ENCODE measurements around the gene MT2A.

DNA sequence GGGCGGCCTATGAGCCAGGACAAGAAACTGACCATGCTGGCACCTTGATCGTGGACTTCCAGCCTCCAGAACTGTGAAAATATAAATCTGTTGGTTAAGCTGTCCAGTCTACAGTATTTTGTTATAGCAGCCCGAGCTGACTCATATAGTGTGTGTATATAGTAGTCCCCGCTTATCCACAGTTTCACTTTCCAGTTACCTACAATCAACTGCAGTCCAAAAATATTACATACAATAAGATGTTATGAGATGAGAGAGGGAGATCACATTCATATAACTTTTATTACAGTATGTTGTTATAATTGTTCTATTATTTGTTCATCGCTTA lies 14.1 kb upstream of the MT2A start:
- TF ChIP-seq, protein P1, sequence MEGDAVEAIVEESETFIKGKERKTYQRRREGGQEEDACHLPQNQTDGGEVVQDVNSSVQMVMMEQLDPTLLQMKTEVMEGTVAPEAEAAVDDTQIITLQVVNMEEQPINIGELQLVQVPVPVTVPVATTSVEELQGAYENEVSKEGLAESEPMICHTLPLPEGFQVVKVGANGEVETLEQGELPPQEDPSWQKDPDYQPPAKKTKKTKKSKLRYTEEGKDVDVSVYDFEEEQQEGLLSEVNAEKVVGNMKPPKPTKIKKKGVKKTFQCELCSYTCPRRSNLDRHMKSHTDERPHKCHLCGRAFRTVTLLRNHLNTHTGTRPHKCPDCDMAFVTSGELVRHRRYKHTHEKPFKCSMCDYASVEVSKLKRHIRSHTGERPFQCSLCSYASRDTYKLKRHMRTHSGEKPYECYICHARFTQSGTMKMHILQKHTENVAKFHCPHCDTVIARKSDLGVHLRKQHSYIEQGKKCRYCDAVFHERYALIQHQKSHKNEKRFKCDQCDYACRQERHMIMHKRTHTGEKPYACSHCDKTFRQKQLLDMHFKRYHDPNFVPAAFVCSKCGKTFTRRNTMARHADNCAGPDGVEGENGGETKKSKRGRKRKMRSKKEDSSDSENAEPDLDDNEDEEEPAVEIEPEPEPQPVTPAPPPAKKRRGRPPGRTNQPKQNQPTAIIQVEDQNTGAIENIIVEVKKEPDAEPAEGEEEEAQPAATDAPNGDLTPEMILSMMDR (conservative IDR thresholded peaks at IDR 0.05 in 1 of 2, IDR thresholded peaks at IDR 0.05 in 1 of 2; ENCODE audit: extremely low read depth in 1 of 2, insufficient read depth in 1 of 2, low read depth in 1 of 2, low read length in 2 of 2) = no peak
- TF ChIP-seq EZH2 (IDR thresholded peaks at IDR 0.05; ENCODE audit: borderline replicate concordance, low read length) = no peak
